ENCODE data around the gene DGKB. TPM values are rescaled to one million over a fixed set of nuclear protein-coding genes. Genes with fewer than 3 reads are reported as not detected.

The DGKB gene
- total RNA-seq, 4 donors from 2014 or later: 17.3 to 54.9 (median 26.1) TPM

- no peak overlapping the region for H3K27ac ChIP-seq
- WGBS, 2 donors (ENCODE audit: low coverage in 1 of 2): 58 to 80% methylated on average over 2 of the region's 2 CpGs
- peak; percentile 13 for ATAC-seq
- no peak overlapping the region for H3K4me3 ChIP-seq
- no peaks in the 10 kb centered on the region for H3K4me1 ChIP-seq
- no peaks in the 10 kb centered on the region for H3K36me3 ChIP-seq
- peaks cover 0 to 9% (median 0%) of the 10 kb centered on the region in 3 donors for H3K9me3 ChIP-seq
- TF ChIP-seq POLR2A (IDR thresholded peaks at IDR 0.05): no peak
- TF ChIP-seq, protein P1, sequence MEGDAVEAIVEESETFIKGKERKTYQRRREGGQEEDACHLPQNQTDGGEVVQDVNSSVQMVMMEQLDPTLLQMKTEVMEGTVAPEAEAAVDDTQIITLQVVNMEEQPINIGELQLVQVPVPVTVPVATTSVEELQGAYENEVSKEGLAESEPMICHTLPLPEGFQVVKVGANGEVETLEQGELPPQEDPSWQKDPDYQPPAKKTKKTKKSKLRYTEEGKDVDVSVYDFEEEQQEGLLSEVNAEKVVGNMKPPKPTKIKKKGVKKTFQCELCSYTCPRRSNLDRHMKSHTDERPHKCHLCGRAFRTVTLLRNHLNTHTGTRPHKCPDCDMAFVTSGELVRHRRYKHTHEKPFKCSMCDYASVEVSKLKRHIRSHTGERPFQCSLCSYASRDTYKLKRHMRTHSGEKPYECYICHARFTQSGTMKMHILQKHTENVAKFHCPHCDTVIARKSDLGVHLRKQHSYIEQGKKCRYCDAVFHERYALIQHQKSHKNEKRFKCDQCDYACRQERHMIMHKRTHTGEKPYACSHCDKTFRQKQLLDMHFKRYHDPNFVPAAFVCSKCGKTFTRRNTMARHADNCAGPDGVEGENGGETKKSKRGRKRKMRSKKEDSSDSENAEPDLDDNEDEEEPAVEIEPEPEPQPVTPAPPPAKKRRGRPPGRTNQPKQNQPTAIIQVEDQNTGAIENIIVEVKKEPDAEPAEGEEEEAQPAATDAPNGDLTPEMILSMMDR (IDR thresholded peaks at IDR 0.05): no peak
- TF ChIP-seq EP300 (IDR thresholded peaks at IDR 0.05): no peak
- no peak for TF ChIP-seq POLR2AphosphoS5 (IDR thresholded peaks at IDR 0.05)
- H3K27me3 ChIP-seq: no peaks in the 10 kb centered on the region
Measured at GRCh38 chr7:14639329-14639728, 263.2 kb downstream of the DGKB start.

DNA sequence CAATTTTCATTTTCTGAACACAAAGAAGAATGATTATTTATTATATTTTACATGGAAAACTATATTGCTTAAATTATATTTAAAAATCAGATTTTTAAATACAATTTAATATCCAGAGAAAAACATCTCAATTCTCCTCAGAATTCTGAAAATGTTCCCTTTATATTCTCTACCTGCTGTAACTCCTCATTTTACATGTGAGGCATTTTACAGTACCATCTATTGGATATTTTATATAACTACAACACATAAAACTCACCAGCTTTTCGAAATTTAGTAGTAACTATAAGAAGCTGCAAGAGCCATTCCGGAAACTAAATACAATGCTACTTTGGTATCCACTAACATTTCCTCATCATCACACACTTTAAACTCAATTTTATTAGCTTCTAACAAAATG lies 264.6 kb downstream of the DGKB start:
- no peaks in the 10 kb centered on the region for H3K27me3 ChIP-seq
- H3K27ac ChIP-seq: no peak overlapping the region
- 68 to 78% methylated on average over 2 of the region's 2 CpGs for WGBS, 2 donors (ENCODE audit: low coverage in 1 of 2)
- no peaks in the 10 kb centered on the region for H3K9me3 ChIP-seq
- no peaks in the 10 kb centered on the region for H3K4me1 ChIP-seq
- no peak overlapping the region for H3K4me3 ChIP-seq
- H3K36me3 ChIP-seq: no peaks in the 10 kb centered on the region
- no peak for TF ChIP-seq EP300 (IDR thresholded peaks at IDR 0.05)
- TF ChIP-seq, protein P1 (IDR thresholded peaks at IDR 0.05): no peak
- no peak for ATAC-seq

DNA sequence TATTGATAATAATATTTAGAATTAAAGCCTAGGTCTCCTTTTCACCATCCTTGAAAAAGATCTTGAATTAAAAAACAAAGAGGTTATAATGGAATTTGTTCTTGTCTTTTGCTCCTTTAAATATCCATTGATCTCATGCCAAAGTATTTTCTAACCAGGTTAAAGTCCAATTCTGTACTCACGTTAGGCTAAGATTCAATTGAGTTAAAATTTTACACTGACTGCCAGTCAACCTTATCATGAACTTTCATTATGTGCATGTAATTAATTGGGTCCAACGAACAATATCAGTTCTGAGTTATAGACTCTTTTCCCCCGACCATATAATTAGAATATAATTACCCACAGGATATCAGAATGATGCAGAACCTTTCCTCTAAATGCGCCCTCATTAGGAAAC lies 266.6 kb downstream of the DGKB start:
- no peaks in the 10 kb centered on the region for H3K36me3 ChIP-seq
- no peaks in the 10 kb centered on the region for H3K27me3 ChIP-seq
- TF ChIP-seq, protein P1 (IDR thresholded peaks at IDR 0.05): no peak
- ATAC-seq: no peak
- no peaks in the 10 kb centered on the region for H3K4me1 ChIP-seq
- 65 to 80% methylated on average over 4 of the region's 4 CpGs for WGBS, 2 donors (ENCODE audit: low coverage in 1 of 2)
- no peaks in the 10 kb centered on the region for H3K9me3 ChIP-seq
- no peak overlapping the region for H3K4me3 ChIP-seq
- no peak overlapping the region for H3K27ac ChIP-seq

DNA sequence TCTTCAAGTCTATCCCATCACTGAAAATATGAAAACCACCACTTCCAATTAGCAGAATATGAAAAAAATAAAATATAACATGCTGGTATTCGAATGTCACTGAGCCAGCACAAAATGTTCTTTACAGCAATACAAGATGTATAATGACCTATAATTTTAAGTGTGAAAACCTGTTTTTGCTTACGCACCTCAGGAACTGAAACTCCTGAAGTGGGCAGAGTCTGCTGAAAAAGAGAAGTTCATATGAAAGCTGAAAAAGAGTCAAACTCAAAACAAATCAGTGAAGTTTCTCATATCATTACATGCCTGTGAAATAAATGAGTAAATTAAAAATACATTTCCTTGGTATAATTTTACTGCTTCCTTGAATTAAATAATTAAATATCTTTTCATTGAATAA lies 272.5 kb downstream of the DGKB start:
- H3K9me3 ChIP-seq: no peaks in the 10 kb centered on the region
- no peak for ATAC-seq
- H3K4me3 ChIP-seq: no peak overlapping the region
- WGBS, 2 donors (ENCODE audit: low coverage in 1 of 2): 87 to 100% methylated on average over 1 to 2 of the region's 2 CpGs
- H3K36me3 ChIP-seq: no peaks in the 10 kb centered on the region
- no peaks in the 10 kb centered on the region for H3K4me1 ChIP-seq
- H3K27ac ChIP-seq: no peak overlapping the region
- H3K27me3 ChIP-seq: no peaks in the 10 kb centered on the region
- TF ChIP-seq POLR2AphosphoS5 (IDR thresholded peaks at IDR 0.05) (no peak), POLR2A (IDR thresholded peaks at IDR 0.05) (no peak), EP300 (IDR thresholded peaks at IDR 0.05) (no peak)
- TF ChIP-seq, protein P1 (IDR thresholded peaks at IDR 0.05): no peak

GRCh38 chr7:14628516-14628915 lies 274.0 kb downstream of the DGKB start:
- Histone ChIP-seq H3K36me3 (no peaks in the 10 kb centered on the region), H3K27me3 (no peaks in the 10 kb centered on the region), H3K9me3 (no peaks in the 10 kb centered on the region), H3K4me1 (no peaks in the 10 kb centered on the region), H3K4me3 (no peak overlapping the region), H3K27ac (no peak overlapping the region)
- no peak for ATAC-seq
- 85 to 100% methylated on average over 1 of the region's 1 CpG for WGBS, 2 donors (ENCODE audit: low coverage in 1 of 2)
- TF ChIP-seq, protein P1 (IDR thresholded peaks at IDR 0.05): no peak
- no peak for TF ChIP-seq POLR2AphosphoS5 (IDR thresholded peaks at IDR 0.05)
- no peak for TF ChIP-seq EP300 (IDR thresholded peaks at IDR 0.05)
- no peak for TF ChIP-seq POLR2A (IDR thresholded peaks at IDR 0.05)

Measured in gastroesophageal sphincter (tissue), 4 donors.